HL-60 (cell line): ENCODE measurements around the gene GRK1.
"Not testable (repeated sequence)": the region's sequence is repeated elsewhere in the genome, so short reads cannot be mapped to it uniquely, and the experiment has no call there.

Experiments
- DNase-seq, 2 experiments: peaks; one replicate each; pipeline ENCODE4 v3.0.0-alpha.2; 2010 to 2020; ENCODE audit warnings: low read depth in 1 of 2, low spot score in 1 of 2
- H3K27ac ChIP-seq: fragments of 250-450 bp; sonication (Bioruptor Pico); replicated peaks from 2 replicates; pipeline ENCODE4 v1.5.1; 2020; ENCODE audit warnings: mild to moderate bottlenecking, moderate library complexity
- H3K27me3 ChIP-seq: fragments of 250-450 bp; sonication (Bioruptor Pico); 2 replicates; pipeline ENCODE4 v1.5.1; 2021; ENCODE audit warnings: mild to moderate bottlenecking, moderate library complexity; ENCODE audit not compliant: insufficient read depth, poor library complexity, severe bottlenecking
- H3K4me3 ChIP-seq: replicated peaks from 2 replicates; pipeline ENCODE4 v1.5.1; 2011; ENCODE audit warnings: mild to moderate bottlenecking, control low read depth, low read length; ENCODE audit not compliant: insufficient read depth
- GABPA ChIP-seq: IDR thresholded peaks from 2 replicates; pipeline ENCODE4 v1.6.1; 2012; ENCODE audit warnings: low read depth
- POLR2AphosphoS5 ChIP-seq: IDR thresholded peaks from 2 replicates; pipeline ENCODE4 v1.6.1; 2012; ENCODE audit warnings: low read depth
- REST ChIP-seq: IDR thresholded peaks from 2 replicates; pipeline ENCODE4 v1.6.1; 2012; ENCODE audit warnings: low read depth; ENCODE audit not compliant: insufficient replicate concordance
- SPI1 ChIP-seq: IDR thresholded peaks from 2 replicates; pipeline ENCODE4 v1.6.1; 2012; ENCODE audit warnings: low read depth, mild to moderate bottlenecking, borderline replicate concordance
- TF ChIP-seq, protein P1 (sequence below): IDR thresholded peaks from one replicate; pipeline ENCODE4 v1.5.1; 2011; ENCODE audit warnings: low read length, control low read depth, inconsistent platforms; ENCODE audit not compliant: insufficient read depth

Gene GRK1

GRCh38 chr13:113622791-113623490 is 44.1 kb upstream of the GRK1 start:
- Histone ChIP-seq H3K27me3 (no peaks in the 10 kb centered on the region), H3K27ac (no peak overlapping the region), H3K4me3 (no peak overlapping the region)
- DNase-seq = no peak
- TF ChIP-seq, protein P1, sequence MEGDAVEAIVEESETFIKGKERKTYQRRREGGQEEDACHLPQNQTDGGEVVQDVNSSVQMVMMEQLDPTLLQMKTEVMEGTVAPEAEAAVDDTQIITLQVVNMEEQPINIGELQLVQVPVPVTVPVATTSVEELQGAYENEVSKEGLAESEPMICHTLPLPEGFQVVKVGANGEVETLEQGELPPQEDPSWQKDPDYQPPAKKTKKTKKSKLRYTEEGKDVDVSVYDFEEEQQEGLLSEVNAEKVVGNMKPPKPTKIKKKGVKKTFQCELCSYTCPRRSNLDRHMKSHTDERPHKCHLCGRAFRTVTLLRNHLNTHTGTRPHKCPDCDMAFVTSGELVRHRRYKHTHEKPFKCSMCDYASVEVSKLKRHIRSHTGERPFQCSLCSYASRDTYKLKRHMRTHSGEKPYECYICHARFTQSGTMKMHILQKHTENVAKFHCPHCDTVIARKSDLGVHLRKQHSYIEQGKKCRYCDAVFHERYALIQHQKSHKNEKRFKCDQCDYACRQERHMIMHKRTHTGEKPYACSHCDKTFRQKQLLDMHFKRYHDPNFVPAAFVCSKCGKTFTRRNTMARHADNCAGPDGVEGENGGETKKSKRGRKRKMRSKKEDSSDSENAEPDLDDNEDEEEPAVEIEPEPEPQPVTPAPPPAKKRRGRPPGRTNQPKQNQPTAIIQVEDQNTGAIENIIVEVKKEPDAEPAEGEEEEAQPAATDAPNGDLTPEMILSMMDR = no peak
- TF ChIP-seq GABPA = no peak
- no peak for TF ChIP-seq REST
- TF ChIP-seq SPI1 = no peak
- no peak for TF ChIP-seq POLR2AphosphoS5

GRCh38 chr13:113623491-113624234 is 43.4 kb upstream of the GRK1 start:
- DNase-seq = no peak
- no peak overlapping the region for H3K27ac ChIP-seq
- H3K4me3 ChIP-seq = no peak overlapping the region
- H3K27me3 ChIP-seq = no peaks in the 10 kb centered on the region
- TF ChIP-seq REST = no peak
- no peak for TF ChIP-seq GABPA
- TF ChIP-seq SPI1 = no peak
- TF ChIP-seq POLR2AphosphoS5 = no peak
- TF ChIP-seq, protein P1 = no peak

DNA sequence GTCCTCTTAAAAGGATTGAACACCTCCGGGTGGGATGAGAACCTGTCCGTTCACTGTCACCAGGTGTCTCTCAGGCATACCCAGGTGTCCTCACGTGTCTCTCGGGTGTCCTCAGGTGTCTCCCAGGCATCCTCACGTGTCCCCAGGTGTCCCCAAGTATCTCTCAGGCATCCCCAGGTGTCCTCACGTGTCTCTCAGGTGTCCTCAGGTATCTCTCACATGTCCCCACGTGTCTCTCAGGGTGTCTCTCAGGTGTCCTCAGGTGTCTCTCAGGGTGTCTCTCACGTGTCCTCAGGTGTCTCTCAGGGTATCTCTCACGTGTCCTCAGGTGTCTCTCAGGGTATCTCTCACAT is 42.8 kb upstream of the GRK1 start:
- no peaks in the 10 kb centered on the region for H3K27me3 ChIP-seq
- no peak for DNase-seq
- TF ChIP-seq, protein P1 = no peak
- TF ChIP-seq SPI1 = no peak
- TF ChIP-seq GABPA = no peak
- no peak for TF ChIP-seq REST
- no peak for TF ChIP-seq POLR2AphosphoS5
- H3K4me3 ChIP-seq = no peak overlapping the region
- no peak overlapping the region for H3K27ac ChIP-seq

DNA sequence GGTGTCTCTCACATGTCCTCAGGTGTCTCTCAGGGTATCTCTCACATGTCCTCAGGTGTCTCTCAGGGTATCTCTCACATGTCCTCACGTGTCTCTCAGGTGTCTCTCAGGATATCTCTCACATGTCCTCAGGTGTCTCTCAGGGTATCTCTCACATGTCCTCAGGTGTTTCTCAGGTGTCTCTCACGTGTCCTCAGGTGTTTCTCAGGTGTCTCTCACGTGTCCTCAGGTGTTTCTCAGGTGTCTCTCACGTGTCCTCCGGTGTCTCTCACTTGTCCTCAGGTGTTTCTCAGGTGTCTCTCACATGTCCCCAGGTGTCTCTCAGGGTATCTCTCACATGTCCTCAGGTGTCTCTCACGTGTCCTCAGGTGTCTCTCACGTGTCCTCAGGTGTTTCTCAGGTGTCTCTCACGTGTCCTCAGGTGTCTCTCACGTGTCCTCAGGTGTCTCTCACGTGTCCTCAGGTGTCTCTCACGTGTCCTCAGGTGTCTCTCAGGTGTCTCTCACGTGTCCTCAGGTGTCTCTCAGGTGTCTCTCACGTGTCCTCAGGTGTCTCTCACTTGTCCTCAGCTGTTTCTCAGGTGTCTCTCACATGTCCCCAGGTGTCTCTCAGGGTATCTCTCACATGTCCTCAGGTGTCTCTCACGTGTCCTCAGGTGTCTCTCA is 42.2 kb upstream of the GRK1 start:
- H3K4me3 ChIP-seq, DNase-seq, H3K27me3 ChIP-seq: not testable (repeated sequence)

More for the DNA sequence above, 42.2 kb upstream of the GRK1 start:
- not testable (repeated sequence) for H3K27ac ChIP-seq
